ENCODE data around the gene USP21. TPM values are rescaled to one million over a fixed set of nuclear protein-coding genes. Genes with fewer than 3 reads are reported as not detected.

The USP21 gene
- total and polyA plus RNA-seq, 9 of the 15 experiments (the other 6 are each of a cell fraction or from before 2014, with no cell fraction given) = 4.9 to 52.4 (median 21.6) TPM

DNA sequence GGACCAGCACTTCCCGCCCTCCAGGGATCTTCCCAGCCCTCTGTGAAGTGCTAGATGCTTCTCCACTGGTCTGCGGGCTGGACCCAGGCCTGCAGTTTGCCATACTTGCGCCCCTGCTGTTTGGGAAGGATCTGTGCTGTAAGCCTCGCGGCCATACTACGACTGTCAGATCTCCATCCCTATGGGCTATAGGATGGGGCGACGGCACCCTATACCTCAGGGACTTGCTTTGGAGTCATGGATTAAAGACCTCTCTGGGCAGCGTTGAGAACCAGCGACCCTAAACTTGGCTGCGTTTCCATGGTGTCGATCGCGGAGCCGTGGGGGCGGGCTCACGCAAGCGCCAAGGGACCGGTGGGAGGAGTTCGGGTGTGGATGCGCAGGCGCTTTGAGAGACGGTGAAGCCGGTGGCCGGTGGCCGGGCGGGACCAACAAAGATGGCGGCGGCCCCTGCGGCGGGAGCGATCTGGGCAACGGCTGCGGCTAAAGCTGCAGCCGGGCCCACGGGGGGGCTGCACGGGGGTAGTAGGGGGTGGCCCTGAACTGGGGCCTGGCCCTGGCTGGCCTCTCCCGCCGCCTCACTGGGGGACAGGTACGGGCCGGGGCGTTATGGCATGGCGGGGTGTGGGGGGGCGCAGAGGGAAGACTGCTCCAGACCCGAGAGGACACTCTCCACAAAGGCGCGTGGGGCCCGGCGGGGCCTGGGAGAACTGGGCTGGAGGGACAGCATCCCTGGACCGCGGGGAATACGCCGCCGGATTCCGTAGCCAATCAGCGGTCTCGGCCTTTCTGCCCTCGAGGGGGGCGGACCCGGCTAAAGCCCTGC, at the start of gene USP21 (continued):
- no peak for TF ChIP-seq HNRNPK (IDR thresholded peaks at IDR 0.05; ENCODE audit: low read depth, low read length, poor library complexity, severe bottlenecking)
- TF ChIP-seq POLR3G (IDR thresholded peaks at IDR 0.05; ENCODE audit: extremely low read depth, insufficient read length, insufficient replicate concordance) = no peak
- peak; percentile 75; the same call in 1 of the 2 replicates for TF ChIP-seq RB1 (IDR thresholded peaks at IDR 0.05; ENCODE audit: low read depth)
- TF ChIP-seq ADNP (tag; IDR thresholded peaks at IDR 0.05) = no peak
- TF ChIP-seq, protein P1, sequence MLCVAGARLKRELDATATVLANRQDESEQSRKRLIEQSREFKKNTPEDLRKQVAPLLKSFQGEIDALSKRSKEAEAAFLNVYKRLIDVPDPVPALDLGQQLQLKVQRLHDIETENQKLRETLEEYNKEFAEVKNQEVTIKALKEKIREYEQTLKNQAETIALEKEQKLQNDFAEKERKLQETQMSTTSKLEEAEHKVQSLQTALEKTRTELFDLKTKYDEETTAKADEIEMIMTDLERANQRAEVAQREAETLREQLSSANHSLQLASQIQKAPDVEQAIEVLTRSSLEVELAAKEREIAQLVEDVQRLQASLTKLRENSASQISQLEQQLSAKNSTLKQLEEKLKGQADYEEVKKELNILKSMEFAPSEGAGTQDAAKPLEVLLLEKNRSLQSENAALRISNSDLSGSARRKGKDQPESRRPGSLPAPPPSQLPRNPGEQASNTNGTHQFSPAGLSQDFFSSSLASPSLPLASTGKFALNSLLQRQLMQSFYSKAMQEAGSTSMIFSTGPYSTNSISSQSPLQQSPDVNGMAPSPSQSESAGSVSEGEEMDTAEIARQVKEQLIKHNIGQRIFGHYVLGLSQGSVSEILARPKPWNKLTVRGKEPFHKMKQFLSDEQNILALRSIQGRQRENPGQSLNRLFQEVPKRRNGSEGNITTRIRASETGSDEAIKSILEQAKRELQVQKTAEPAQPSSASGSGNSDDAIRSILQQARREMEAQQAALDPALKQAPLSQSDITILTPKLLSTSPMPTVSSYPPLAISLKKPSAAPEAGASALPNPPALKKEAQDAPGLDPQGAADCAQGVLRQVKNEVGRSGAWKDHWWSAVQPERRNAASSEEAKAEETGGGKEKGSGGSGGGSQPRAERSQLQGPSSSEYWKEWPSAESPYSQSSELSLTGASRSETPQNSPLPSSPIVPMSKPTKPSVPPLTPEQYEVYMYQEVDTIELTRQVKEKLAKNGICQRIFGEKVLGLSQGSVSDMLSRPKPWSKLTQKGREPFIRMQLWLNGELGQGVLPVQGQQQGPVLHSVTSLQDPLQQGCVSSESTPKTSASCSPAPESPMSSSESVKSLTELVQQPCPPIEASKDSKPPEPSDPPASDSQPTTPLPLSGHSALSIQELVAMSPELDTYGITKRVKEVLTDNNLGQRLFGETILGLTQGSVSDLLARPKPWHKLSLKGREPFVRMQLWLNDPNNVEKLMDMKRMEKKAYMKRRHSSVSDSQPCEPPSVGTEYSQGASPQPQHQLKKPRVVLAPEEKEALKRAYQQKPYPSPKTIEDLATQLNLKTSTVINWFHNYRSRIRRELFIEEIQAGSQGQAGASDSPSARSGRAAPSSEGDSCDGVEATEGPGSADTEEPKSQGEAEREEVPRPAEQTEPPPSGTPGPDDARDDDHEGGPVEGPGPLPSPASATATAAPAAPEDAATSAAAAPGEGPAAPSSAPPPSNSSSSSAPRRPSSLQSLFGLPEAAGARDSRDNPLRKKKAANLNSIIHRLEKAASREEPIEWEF (CRISPR knock-in tag; IDR thresholded peaks at IDR 0.05) = no peak
- TF ChIP-seq PHF8 (IDR thresholded peaks at IDR 0.05; ENCODE audit: borderline replicate concordance, low read length) = peak; percentile 76; the same call in 1 of the 2 replicates
- TF ChIP-seq TAF9B (IDR thresholded peaks at IDR 0.05; ENCODE audit: partially characterized antibody) = peak; percentile 98
- TF ChIP-seq, protein P2, sequence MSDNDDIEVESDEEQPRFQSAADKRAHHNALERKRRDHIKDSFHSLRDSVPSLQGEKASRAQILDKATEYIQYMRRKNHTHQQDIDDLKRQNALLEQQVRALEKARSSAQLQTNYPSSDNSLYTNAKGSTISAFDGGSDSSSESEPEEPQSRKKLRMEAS (CRISPR knock-in tag; IDR thresholded peaks at IDR 0.05) = peak; percentile 66
- TF ChIP-seq ATF7 (IDR thresholded peaks at IDR 0.05) = peak; percentile 43
- TF ChIP-seq HCFC1 (IDR thresholded peaks at IDR 0.05; ENCODE audit: low read depth, low read length) = peak; percentile 85
- no peak for TF ChIP-seq CAMTA2 (CRISPR knock-in tag; conservative IDR thresholded peaks at IDR 0.05)
- TF ChIP-seq, protein P3, sequence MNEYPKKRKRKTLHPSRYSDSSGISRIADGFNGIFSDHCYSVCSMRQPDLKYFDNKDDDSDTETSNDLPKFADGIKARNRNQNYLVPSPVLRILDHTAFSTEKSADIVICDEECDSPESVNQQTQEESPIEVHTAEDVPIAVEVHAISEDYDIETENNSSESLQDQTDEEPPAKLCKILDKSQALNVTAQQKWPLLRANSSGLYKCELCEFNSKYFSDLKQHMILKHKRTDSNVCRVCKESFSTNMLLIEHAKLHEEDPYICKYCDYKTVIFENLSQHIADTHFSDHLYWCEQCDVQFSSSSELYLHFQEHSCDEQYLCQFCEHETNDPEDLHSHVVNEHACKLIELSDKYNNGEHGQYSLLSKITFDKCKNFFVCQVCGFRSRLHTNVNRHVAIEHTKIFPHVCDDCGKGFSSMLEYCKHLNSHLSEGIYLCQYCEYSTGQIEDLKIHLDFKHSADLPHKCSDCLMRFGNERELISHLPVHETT (CRISPR knock-in tag; conservative IDR thresholded peaks at IDR 0.05 in 1 of 2, IDR thresholded peaks at IDR 0.05 in 1 of 2) = 0 out of 4 replicates have a peak, but pooled peaks of 1 of the 2 experiments have one; percentile 42
- TF ChIP-seq, protein P4, sequence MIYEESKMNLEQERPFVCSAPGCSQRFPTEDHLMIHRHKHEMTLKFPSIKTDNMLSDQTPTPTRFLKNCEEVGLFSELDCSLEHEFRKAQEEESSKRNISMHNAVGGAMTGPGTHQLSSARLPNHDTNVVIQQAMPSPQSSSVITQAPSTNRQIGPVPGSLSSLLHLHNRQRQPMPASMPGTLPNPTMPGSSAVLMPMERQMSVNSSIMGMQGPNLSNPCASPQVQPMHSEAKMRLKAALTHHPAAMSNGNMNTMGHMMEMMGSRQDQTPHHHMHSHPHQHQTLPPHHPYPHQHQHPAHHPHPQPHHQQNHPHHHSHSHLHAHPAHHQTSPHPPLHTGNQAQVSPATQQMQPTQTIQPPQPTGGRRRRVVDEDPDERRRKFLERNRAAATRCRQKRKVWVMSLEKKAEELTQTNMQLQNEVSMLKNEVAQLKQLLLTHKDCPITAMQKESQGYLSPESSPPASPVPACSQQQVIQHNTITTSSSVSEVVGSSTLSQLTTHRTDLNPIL (CRISPR knock-in tag; IDR thresholded peaks at IDR 0.05) = no peak
- no peak for TF ChIP-seq MCM7 (IDR thresholded peaks at IDR 0.05)
- no peak for TF ChIP-seq PURB (CRISPR knock-in tag; IDR thresholded peaks at IDR 0.05; ENCODE audit: low read depth)
- TF ChIP-seq, protein P5, sequence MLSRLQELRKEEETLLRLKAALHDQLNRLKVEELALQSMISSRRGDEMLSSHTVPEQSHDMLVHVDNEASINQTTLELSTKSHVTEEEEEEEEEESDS (CRISPR knock-in tag; IDR thresholded peaks at IDR 0.05) = no peak
- 0 out of 2 replicates have a peak, but pooled peaks have one; percentile 14 for TF ChIP-seq ZNF384 (IDR thresholded peaks at IDR 0.05; ENCODE audit: low read depth, low read length)
